ENCODE measurements around the gene DISP2. TPM values are rescaled to one million over a fixed set of nuclear protein-coding genes. Genes with fewer than 3 reads are reported as not detected.
A peak's percentile ranks its signal among the peaks of the same experiment; 100 is the strongest.

DISP2 gene
- total and polyA plus RNA-seq, 9 of the 15 experiments (the other 6 are each of a cell fraction or from before 2014, with no cell fraction given) = 0.06 to 0.89 (median 0.15) TPM; not detected in 1

DNA sequence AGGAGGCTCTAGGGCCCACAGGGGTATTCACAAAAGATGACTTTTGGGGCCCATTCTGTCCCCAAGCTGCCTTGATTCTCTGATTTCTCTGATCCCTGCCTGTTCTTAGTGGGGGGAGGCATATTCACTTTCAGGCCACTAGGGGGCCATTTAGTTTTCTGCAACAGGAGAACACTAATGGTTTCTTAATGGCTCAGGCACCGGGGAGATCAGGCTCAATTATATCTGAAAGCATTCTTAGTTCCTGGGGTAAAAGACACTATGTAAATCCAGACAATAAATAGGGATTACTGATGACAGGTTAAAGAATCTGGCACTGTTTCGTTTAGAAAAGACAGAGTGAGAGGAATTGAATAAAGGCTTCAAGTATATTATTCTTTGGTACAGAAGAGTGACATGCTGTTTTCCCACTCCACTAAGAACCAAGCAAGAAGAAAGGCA lies 37.1 kb upstream of the DISP2 start (continued):
- TF ChIP-seq, protein P1, sequence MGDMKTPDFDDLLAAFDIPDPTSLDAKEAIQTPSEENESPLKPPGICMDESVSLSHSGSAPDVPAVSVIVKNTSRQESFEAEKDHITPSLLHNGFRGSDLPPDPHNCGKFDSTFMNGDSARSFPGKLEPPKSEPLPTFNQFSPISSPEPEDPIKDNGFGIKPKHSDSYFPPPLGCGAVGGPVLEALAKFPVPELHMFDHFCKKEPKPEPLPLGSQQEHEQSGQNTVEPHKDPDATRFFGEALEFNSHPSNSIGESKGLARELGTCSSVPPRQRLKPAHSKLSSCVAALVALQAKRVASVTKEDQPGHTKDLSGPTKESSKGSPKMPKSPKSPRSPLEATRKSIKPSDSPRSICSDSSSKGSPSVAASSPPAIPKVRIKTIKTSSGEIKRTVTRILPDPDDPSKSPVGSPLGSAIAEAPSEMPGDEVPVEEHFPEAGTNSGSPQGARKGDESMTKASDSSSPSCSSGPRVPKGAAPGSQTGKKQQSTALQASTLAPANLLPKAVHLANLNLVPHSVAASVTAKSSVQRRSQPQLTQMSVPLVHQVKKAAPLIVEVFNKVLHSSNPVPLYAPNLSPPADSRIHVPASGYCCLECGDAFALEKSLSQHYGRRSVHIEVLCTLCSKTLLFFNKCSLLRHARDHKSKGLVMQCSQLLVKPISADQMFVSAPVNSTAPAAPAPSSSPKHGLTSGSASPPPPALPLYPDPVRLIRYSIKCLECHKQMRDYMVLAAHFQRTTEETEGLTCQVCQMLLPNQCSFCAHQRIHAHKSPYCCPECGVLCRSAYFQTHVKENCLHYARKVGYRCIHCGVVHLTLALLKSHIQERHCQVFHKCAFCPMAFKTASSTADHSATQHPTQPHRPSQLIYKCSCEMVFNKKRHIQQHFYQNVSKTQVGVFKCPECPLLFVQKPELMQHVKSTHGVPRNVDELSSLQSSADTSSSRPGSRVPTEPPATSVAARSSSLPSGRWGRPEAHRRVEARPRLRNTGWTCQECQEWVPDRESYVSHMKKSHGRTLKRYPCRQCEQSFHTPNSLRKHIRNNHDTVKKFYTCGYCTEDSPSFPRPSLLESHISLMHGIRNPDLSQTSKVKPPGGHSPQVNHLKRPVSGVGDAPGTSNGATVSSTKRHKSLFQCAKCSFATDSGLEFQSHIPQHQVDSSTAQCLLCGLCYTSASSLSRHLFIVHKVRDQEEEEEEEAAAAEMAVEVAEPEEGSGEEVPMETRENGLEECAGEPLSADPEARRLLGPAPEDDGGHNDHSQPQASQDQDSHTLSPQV (IDR thresholded peaks at IDR 0.05) = 0 out of 2 replicates have a peak, but pooled peaks have one; percentile 16
- no peak for TF ChIP-seq HNRNPUL1 (IDR thresholded peaks at IDR 0.05; ENCODE audit: low read length)
- TF ChIP-seq KDM1A (IDR thresholded peaks at IDR 0.05) = no peak
- TF ChIP-seq, protein P2, sequence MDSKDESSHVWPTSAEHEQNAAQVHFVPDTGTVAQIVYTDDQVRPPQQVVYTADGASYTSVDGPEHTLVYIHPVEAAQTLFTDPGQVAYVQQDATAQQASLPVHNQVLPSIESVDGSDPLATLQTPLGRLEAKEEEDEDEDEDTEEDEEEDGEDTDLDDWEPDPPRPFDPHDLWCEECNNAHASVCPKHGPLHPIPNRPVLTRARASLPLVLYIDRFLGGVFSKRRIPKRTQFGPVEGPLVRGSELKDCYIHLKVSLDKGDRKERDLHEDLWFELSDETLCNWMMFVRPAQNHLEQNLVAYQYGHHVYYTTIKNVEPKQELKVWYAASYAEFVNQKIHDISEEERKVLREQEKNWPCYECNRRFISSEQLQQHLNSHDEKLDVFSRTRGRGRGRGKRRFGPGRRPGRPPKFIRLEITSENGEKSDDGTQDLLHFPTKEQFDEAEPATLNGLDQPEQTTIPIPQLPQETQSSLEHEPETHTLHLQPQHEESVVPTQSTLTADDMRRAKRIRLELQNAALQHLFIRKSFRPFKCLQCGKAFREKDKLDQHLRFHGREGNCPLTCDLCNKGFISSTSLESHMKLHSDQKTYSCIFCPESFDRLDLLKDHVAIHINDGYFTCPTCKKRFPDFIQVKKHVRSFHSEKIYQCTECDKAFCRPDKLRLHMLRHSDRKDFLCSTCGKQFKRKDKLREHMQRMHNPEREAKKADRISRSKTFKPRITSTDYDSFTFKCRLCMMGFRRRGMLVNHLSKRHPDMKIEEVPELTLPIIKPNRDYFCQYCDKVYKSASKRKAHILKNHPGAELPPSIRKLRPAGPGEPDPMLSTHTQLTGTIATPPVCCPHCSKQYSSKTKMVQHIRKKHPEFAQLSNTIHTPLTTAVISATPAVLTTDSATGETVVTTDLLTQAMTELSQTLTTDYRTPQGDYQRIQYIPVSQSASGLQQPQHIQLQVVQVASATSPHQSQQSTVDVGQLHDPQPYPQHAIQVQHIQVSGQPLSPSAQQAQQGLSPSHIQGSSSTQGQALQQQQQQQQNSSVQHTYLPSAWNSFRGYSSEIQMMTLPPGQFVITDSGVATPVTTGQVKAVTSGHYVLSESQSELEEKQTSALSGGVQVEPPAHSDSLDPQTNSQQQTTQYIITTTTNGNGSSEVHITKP (IDR thresholded peaks at IDR 0.05; ENCODE audit: partially characterized antibody) = no peak
- no peak for TF ChIP-seq YBX1 (IDR thresholded peaks at IDR 0.05)
- no peak for TF ChIP-seq NFIC (IDR thresholded peaks at IDR 0.05)
- no peak for TF ChIP-seq NCOA2 (IDR thresholded peaks at IDR 0.05; ENCODE audit: partially characterized antibody in 2 of 2)
- TF ChIP-seq ZNF239 (CRISPR knock-in tag; IDR thresholded peaks at IDR 0.05) = no peak
- TF ChIP-seq, protein P3, sequence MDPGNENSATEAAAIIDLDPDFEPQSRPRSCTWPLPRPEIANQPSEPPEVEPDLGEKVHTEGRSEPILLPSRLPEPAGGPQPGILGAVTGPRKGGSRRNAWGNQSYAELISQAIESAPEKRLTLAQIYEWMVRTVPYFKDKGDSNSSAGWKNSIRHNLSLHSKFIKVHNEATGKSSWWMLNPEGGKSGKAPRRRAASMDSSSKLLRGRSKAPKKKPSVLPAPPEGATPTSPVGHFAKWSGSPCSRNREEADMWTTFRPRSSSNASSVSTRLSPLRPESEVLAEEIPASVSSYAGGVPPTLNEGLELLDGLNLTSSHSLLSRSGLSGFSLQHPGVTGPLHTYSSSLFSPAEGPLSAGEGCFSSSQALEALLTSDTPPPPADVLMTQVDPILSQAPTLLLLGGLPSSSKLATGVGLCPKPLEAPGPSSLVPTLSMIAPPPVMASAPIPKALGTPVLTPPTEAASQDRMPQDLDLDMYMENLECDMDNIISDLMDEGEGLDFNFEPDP (CRISPR knock-in tag; IDR thresholded peaks at IDR 0.05) = no peak
- TF ChIP-seq ARID1B (IDR thresholded peaks at IDR 0.05) = no peak
- no peak for TF ChIP-seq ZNF232 (CRISPR knock-in tag; IDR thresholded peaks at IDR 0.05)
- no peak for TF ChIP-seq TSC22D4 (tag; IDR thresholded peaks at IDR 0.05)
- no peak for TF ChIP-seq PHB2 (IDR thresholded peaks at IDR 0.05; ENCODE audit: low read depth)
- TF ChIP-seq JUN (IDR thresholded peaks at IDR 0.05; ENCODE audit: borderline replicate concordance, low read depth, low read length) = 0 out of 2 replicates have a peak, but pooled peaks have one; percentile 20
- no peak for TF ChIP-seq JUN (CRISPR knock-in tag; IDR thresholded peaks at IDR 0.05; ENCODE audit: borderline replicate concordance)
- no peak for TF ChIP-seq CBFB (CRISPR knock-in tag; IDR thresholded peaks at IDR 0.05)
- TF ChIP-seq DACH1 (IDR thresholded peaks at IDR 0.05; ENCODE audit: partially characterized antibody) = no peak
- no peak for TF ChIP-seq NR2F6 (CRISPR knock-in tag; IDR thresholded peaks at IDR 0.05)
- TF ChIP-seq SMARCC2 (IDR thresholded peaks at IDR 0.05; ENCODE audit: low read depth) = no peak
- no peak for TF ChIP-seq BRCA1 (IDR thresholded peaks at IDR 0.05)
- no peak for TF ChIP-seq BRCA1 (CRISPR knock-in tag; IDR thresholded peaks at IDR 0.05)
- no peak for TF ChIP-seq ZNF133 (CRISPR knock-in tag; IDR thresholded peaks at IDR 0.05)

All from K562 (cell line).